ENCODE results near the gene WDR35.

Gene WDR35

GRCh38 chr2:20011276-20012031 is 21.5 kb upstream of the WDR35 start:
- DNase-seq (ENCODE audit: low read depth) = no peak

GRCh38 chr2:20008703-20009102 is 18.8 kb upstream of the WDR35 start:
- DNase-seq (ENCODE audit: low read depth) = no peak

DNA sequence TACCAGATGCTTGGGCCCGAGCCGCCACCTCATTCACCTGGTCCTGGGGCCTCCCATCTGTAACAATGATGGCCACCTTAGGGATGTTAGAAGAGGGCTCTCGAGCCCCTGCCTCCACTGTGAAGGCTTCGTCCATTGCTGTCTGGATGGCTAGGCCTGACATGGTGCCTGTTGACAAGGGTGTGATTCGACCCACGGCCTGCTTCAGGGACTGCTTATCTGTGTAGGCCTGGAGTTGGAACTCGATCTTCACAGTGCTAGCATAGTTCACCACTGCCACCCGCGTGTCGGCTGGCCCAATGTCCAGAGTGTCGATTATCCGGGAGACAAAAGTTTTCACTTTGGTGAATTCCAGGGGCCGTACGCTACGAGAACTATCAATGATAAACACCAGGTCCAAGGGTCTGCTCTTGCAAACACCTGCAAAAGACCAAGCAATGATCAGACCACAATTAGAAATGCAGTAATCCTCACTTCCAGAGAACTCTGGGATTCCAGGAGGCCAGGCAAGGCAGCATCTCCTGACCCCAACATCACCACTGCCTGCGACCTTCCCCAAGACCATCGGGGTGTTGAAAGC is 16.1 kb upstream of the WDR35 start:
- no peak for DNase-seq (ENCODE audit: low read depth)

DNA sequence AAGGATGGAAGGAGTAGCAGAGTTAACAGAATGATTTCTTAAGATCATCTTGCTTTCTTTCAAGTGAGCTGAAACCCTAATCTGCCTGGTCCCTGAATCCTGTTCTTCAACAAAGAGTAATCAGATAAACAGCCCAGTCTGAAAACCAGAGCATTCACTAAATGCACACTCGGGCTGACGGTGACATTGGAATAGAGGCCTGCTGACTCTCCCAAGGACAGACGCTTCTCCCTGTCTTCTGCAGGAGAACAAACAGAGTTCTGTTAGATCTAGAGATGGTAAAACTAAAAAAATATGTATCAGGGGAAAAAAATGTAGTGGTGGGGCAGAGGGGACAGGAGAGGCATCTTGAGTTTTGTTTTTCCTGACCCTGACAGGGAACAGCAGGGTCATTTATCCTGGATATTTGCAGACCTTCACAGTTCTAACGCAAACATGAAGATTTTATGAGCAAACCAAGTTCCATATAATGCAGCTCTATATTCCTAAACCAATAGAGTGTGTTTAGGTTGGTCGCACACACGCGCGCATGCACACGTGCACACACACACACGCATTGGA is 15.2 kb upstream of the WDR35 start:
- no peak for DNase-seq (ENCODE audit: low read depth)

DNA sequence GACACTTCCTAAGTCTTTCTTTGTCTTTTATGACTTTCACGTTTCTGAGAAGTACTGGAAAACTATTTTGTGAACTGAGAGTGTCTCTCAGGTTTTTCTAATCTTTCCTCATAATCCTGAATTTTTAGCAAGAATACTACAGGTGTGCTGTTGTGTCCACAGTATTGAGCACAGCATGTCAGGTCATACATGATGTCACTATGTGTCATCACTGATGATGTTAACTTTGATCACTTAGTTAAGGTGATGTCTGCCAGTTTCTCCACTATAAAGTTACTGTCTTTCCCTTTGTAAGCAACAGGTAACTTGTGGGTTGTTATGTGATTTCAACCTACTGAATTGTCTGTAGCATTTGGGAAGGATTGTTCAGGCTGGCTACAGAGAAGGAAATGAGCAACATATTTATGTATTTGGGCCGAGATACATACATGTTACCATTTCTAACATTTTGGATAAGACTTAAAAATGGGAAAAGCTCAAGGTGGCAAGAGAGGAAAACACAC is 11.5 kb upstream of the WDR35 start:
- no peak for DNase-seq (ENCODE audit: low read depth)

GRCh38 chr2:19993731-19994130 is 3.8 kb upstream of the WDR35 start:
- no peak for DNase-seq (ENCODE audit: low read depth)

GRCh38 chr2:19991895-19992294 is 2.0 kb upstream of the WDR35 start:
- no peak for DNase-seq (ENCODE audit: low read depth)

- DNase-seq (ENCODE audit: low read depth) = no peak
These were observed 467 bp upstream of the WDR35 start for GRCh38 chr2:19990416-19990728.

DNA sequence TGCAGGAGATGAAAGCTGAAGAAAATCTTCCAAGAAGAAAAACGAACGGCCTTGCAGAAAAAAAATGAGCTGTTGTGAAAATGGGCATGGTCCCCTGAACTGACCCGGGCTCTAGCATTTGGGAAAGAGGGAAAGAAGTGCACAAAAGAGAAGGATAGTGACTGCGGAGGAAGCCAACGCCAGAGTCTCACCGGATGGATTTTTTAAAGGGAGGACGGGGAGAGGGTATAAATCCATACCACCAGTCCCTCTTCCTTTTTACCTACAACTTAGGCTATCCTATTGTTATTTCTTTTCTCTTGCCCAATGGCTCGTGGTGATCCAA is 601 bp downstream of the WDR35 start:
- no peak for DNase-seq (ENCODE audit: low read depth)

DNA sequence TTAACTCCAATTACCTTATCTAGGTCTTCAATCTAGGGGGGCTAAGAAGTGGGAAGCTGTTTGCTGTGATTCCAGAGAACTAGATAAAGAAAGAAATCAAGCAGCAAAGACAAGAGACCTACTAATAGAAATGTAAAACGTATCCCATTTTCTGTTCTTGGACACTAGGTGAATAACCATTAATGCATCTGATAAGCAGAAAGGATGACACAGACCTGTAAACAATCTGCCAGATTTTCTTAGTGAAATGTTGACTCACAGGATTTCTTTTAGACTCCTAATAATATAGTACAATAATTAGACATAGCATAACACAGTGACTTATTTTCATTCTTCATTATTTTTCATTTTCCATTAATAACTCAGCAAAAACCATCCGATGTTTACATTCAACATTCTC is 1.3 kb downstream of the WDR35 start:
- no peak for DNase-seq (ENCODE audit: low read depth)

DNA sequence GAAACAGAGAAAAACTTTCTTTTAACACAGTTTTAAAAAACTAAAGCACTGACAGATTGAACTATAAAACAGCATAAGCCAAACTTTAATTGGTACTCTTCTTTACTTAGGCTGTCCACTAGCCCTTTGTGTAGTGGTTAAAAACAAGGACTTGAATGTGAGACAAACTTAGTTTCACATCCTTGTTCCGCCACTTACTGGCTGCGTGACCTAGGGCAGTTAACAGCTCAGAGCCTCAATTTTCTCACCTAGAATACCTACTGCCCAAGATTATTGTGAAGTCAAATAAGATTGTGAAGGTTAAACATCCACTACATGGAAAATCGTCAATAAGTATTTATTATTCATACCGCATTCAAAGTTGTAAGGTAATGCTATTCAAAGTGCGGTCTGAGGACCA is 2.0 kb downstream of the WDR35 start:
- DNase-seq (ENCODE audit: low read depth) = no peak

- no peak for DNase-seq (ENCODE audit: low read depth)
These were observed 7.6 kb downstream of the WDR35 start for GRCh38 chr2:19982268-19982667.

DNA sequence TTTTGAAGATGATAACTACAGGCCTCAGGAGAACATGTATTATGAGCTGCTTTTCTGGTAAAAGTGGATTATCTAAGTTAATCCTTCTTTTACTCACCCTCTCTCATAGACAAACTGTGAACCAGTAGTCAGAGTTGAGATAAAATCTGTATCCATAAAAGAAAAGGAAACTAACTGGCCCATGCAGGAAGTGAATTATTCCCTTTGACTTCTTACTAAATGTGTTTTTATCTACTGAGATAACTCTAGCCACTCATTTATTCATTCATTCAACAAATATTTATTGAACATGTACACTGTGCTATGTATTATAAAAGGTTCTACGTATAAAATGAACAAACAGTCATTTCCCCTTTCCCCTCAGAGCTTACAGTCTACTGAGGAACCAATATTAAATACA is 10.0 kb downstream of the WDR35 start:
- no peak for DNase-seq (ENCODE audit: low read depth)

GRCh38 chr2:19973466-19973865 is 16.4 kb downstream of the WDR35 start:
- DNase-seq (ENCODE audit: low read depth) = no peak

- no peak for DNase-seq (ENCODE audit: low read depth)
These were observed 18.2 kb downstream of the WDR35 start for GRCh38 chr2:19971691-19972090.

DNA sequence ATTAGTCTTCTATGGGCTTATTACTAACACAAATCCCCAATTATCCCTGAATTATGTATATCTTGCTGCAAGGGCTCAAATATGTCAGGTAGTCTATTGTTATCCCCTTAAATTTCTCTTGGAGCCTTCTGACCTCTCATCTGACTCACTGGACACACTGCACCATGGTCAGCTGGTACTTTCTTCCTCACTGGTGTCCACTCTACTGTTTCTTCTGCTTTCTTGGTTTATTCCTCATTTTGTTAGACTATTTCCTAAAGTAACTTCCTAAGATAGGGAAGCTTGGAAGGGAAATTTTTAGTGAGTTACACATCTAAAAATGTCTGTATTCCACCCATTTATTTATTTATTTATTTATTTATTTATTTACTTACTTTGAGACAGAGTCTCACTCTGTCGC is 26.5 kb downstream of the WDR35 start:
- no peak for DNase-seq (ENCODE audit: low read depth)

DNA sequence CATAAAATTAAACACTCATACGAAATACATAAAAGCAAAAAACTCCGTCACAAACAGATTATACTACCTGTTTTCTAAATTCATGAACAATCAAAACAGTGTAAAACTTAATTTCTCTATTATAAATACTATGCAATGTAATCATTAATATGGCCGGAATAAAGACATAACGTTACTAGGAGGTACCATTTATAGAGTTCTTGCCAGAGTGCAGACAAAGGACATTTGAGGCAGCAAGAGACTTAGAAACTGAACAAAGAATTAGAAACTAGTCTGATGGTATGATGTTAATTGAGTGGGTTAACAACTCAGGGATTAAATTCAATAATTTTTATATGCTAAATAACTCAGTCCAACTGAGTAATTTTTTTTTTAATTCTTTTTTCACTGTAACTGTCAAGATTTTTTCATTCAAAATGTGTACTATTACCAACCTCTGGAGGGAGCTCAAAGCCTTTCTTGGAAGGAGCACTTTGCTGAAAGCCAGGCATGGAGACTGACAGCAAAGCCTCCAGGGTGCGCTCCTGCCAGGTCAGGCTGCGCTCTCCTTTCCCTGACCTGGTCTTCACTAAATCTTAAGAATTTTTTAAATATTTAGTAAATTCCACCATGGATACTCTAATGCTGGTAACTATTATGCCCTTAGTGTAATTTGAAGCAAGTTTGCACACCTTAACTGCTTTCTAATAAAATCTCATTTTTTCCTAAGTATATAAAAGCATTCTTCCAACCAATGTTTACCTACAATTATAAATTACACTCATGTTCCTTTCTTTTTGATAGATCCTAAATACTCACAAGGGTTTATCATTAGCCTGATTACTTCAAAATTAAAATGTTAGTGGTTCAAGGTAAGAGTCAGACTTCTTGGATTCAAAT is 34.1 kb downstream of the WDR35 start:
- peak; percentile 2 for DNase-seq (ENCODE audit: low read depth)

DNA sequence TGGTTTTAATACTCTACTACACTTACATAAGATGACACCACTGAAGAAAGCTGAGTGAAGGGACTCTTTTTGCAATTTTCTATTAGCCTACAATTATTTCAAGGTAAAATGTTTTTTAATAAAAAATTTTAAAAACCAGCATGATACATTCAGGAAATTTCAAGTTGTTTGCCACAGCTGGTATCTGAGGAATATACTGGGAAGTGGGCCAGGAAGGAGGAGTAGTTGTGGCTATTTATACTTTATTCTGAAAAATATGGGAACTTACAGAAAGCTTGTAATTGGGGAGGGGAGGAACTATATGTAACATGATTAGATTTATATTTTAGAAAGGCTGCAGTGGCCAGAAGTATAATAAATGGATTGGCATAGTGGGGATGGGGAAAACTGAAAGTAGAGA is 40.8 kb downstream of the WDR35 start:
- DNase-seq (ENCODE audit: low read depth) = no peak

- DNase-seq (ENCODE audit: low read depth) = no peak
These were observed 42.5 kb downstream of the WDR35 start for GRCh38 chr2:19947184-19947940.

DNA sequence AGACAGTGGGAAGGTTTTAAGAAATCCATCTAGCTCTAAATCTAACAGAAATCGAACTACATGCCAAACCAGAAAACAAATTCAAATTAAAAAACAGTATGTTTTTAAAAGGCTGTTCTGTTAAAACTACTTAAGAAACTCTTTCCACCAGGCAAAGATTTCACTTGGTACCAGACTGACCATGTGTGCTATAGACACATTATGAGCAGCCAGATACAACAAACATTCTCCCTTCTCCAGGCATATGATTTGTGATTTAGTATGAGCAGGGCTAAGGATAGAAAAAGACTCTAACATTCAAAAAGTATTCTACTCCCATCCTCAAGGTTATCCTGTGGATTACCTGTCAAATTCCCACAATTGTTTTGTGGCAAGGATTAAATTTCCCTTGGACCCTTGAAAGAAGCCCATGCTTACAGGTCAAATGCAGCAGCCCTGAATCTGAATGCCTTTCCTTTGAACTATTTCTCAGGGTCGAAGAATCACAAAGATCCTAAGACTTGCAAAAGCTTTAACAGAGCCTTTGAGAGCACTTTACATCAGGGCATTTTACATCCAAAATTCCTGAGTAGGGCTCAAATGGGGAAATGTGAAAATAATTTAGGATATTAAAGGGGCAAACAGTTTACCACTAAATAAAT is 45.6 kb downstream of the WDR35 start:
- DNase-seq (ENCODE audit: low read depth) = no peak

DNA sequence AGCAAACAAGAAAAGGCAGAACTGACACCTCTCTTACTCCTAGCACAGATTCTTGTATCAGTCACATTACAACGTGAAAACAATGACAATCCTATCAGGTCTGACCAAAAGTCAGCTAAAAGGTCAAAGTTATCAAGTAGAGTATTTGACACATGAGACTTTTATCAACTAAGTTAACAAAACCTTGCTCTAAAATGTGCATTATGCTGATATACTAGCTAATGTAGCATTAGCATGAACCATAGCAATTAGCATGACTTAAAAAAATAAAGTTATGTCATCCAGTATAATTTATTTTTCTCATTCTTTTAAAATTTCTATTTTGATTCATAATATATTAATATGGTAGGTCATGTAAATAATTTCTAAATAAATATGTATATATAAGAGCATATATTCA is 46.7 kb downstream of the WDR35 start:
- DNase-seq (ENCODE audit: low read depth) = no peak

- DNase-seq (ENCODE audit: low read depth) = no peak
These were observed 47.7 kb downstream of the WDR35 start for GRCh38 chr2:19942199-19942598.
